22Rv1 (cell line): ENCODE measurements around the gene SKI.

Experiments
- H3K27ac ChIP-seq: fragments of 450-650 bp; 2 replicates; pipeline ENCODE4 v1.5.1; 2017
- ZFX ChIP-seq: fragments of 450-650 bp; IDR thresholded peaks from 2 replicates; pipeline ENCODE4 v1.6.1; 2017; ENCODE audit warnings: antibody characterized with exemption, borderline replicate concordance
- TF ChIP-seq, protein P1 (sequence below): fragments of 450-650 bp; IDR thresholded peaks from 2 replicates; pipeline ENCODE4 v1.5.1; 2017; ENCODE audit warnings: mild to moderate bottlenecking

SKI gene

GRCh38 chr1:2283371-2283990 is 55.4 kb downstream of the SKI start:
- TF ChIP-seq, protein P1, sequence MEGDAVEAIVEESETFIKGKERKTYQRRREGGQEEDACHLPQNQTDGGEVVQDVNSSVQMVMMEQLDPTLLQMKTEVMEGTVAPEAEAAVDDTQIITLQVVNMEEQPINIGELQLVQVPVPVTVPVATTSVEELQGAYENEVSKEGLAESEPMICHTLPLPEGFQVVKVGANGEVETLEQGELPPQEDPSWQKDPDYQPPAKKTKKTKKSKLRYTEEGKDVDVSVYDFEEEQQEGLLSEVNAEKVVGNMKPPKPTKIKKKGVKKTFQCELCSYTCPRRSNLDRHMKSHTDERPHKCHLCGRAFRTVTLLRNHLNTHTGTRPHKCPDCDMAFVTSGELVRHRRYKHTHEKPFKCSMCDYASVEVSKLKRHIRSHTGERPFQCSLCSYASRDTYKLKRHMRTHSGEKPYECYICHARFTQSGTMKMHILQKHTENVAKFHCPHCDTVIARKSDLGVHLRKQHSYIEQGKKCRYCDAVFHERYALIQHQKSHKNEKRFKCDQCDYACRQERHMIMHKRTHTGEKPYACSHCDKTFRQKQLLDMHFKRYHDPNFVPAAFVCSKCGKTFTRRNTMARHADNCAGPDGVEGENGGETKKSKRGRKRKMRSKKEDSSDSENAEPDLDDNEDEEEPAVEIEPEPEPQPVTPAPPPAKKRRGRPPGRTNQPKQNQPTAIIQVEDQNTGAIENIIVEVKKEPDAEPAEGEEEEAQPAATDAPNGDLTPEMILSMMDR = no peak
- TF ChIP-seq ZFX = no peak
- no peak overlapping the region for H3K27ac ChIP-seq

DNA sequence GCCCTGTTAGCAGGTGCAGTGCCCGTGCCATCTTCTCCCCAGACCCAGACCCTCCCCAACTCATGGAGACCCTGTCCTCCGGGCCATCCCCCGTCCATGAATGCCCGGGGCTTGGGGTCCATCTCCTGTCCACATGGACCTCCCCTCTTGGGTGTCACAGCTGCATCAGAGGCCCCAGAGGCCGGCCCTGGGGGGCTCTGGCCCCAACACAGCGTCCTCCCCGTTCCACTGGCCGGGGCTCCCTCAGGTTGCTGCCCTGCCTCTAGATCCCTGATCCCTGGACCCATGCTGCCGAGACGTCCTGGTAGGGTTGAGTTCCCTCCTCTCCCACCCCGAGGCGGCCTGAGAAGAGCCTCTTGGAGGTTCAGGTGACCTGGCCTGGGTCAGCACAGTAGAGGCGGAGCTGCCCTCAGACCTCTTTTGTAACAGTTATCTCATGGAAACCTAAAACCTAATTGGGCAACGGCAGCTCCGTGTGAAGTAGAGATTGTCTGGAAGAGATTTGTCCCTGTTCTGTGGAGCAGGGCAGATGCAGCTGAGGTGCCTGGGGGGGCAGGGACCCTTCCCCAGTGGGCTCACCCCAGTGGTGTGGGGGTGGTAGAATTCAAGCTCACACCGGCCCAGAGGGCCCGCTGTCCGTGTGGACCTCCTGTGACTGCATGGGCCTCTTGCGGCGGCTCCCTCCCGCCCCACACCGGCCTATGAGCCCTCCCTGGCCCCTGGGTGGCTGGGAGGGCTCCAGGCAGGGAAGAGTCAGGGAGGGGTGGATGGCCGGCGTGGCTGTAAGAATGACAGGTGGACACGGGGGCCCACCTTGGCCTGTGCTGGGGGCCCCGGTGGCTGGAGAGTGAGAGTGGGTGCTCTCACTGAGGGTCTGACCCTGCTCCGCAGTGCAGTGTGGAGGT is 56.1 kb downstream of the SKI start:
- no peak overlapping the region for H3K27ac ChIP-seq

DNA sequence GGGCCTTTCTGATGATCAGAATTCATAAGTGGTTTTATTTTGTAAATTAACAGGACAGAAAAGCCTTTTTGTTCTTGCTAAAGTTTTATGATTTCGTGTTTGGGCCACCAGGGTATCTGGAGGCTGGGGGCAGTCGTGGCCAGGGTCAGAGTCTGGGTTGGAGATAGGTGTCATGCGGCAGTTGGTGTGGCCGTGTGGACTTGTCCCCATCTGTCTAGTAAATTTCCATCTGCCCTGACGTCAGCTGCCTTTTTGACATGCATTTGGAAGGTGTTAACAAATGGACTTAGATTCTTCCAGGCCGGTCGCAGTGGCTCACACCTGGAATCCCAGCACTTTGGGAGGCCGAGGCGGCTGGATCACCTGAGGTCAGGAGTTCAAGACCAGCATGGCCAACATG is 56.8 kb downstream of the SKI start:
- H3K27ac ChIP-seq = no peak overlapping the region
- no peak for TF ChIP-seq ZFX
- TF ChIP-seq, protein P1 = no peak

More for the DNA sequence above, 56.1 kb downstream of the SKI start:
- TF ChIP-seq, protein P1 = no peak
- no peak for TF ChIP-seq ZFX

GRCh38 chr1:2286923-2287322 is 58.8 kb downstream of the SKI start:
- TF ChIP-seq ZFX = no peak
- TF ChIP-seq, protein P1 = no peak
- no peak overlapping the region for H3K27ac ChIP-seq

- TF ChIP-seq ZFX = no peak
- TF ChIP-seq, protein P1 = no peak
- H3K27ac ChIP-seq = no peak overlapping the region
Observed at GRCh38 chr1:2287649-2288048, 59.5 kb downstream of the SKI start.

- TF ChIP-seq, protein P1 = no peak
- no peak for TF ChIP-seq ZFX
- H3K27ac ChIP-seq = no peak overlapping the region
Observed at GRCh38 chr1:2288311-2288710, 60.2 kb downstream of the SKI start.
